Fibroblast of lung (primary cell): ENCODE measurements around the gene KIF16B. TPM values are rescaled to one million over a fixed set of nuclear protein-coding genes. Genes with fewer than 3 reads are reported as not detected.

ENCODE experiments used
- DNase-seq, 2 donors: peaks; one replicate each; pipeline versions ENCODE4 v3.0.0 to v3.0.0-alpha.2; 2010; ENCODE audit warnings: low read depth in 2 of 2
- H2AFZ ChIP-seq: 2 replicates; pipeline ENCODE4 v1.5.1; 2012; ENCODE audit warnings: low read length, control low read depth, inconsistent platforms
- H3K27ac ChIP-seq: 2 replicates; pipeline ENCODE4 v1.5.1; 2011; ENCODE audit warnings: low read length, control low read depth; ENCODE audit not compliant: insufficient read depth
- H3K27me3 ChIP-seq: 2 replicates; pipeline ENCODE4 v1.5.1; 2011; ENCODE audit warnings: mild to moderate bottlenecking, low read length; ENCODE audit not compliant: control insufficient read depth, insufficient read depth
- H3K36me3 ChIP-seq: 2 replicates; pipeline ENCODE4 v1.5.1; 2011; ENCODE audit warnings: low read length; ENCODE audit not compliant: control insufficient read depth, insufficient read depth
- H3K4me1 ChIP-seq: 2 replicates; pipeline ENCODE4 v1.5.1; 2011; ENCODE audit warnings: low read length; ENCODE audit not compliant: control insufficient read depth, insufficient read depth; ENCODE audit errors: extremely low read depth
- H3K4me2 ChIP-seq: 2 replicates; pipeline ENCODE4 v1.5.1; 2011; ENCODE audit warnings: low read length, control low read depth; ENCODE audit not compliant: insufficient read depth; ENCODE audit errors: extremely low read depth
- H3K4me3 ChIP-seq, 4 experiments: fragments of 200-600 bp in 1 of 4; sonication (generic) in 1 of 4; replicated peaks in 1 of 4; 2 replicates each; pipeline ENCODE4 v1.5.1; 2011 to 2016; ENCODE audit warnings: low read length in 4 of 4, low read depth in 3 of 4, mild to moderate bottlenecking in 3 of 4, control low read depth in 2 of 4, inconsistent platforms in 1 of 4, mixed read lengths in 1 of 4; ENCODE audit not compliant: insufficient read depth in 1 of 4; ENCODE audit errors: control extremely low read depth in 1 of 4
- H3K79me2 ChIP-seq: 2 replicates; pipeline ENCODE4 v1.5.1; 2012; ENCODE audit warnings: mild to moderate bottlenecking, low read length, inconsistent platforms; ENCODE audit not compliant: control insufficient read depth, insufficient read depth
- H3K9ac ChIP-seq: 2 replicates; pipeline ENCODE4 v1.5.1; 2011; ENCODE audit warnings: mild to moderate bottlenecking, low read length, control low read depth; ENCODE audit not compliant: insufficient read depth
- H3K9me3 ChIP-seq: 2 replicates; pipeline ENCODE4 v1.5.1; 2012; ENCODE audit warnings: low read depth, low read length; ENCODE audit not compliant: control insufficient read depth, insufficient read depth
- H4K20me1 ChIP-seq: 2 replicates; pipeline ENCODE4 v1.5.1; 2011; ENCODE audit warnings: low read length; ENCODE audit not compliant: control insufficient read depth, insufficient read depth; ENCODE audit errors: extremely low read depth
- EZH2 ChIP-seq: IDR thresholded peaks from 2 replicates; pipeline ENCODE4 v1.5.1; 2012; ENCODE audit warnings: low read length, control low read depth, mild to moderate bottlenecking; ENCODE audit errors: missing control alignments
- polyA plus RNA-seq, 2 donors: library from polyadenylated mRNA; depleted of rRNA in 1 of 2; stranded (reverse) in 1 of 2; unstranded in 1 of 2; fragments of >200 nt; gene quantifications; 2 replicates each; pipeline ENCODE4 v1.2.1, GENCODE V29; 2011 to 2012; ENCODE audit warnings: missing spikeins in 1 of 2
- total RNA-seq: library from RNA; depleted of rRNA; stranded (reverse); fragments of >200 nt; gene quantifications from 2 replicates; pipeline ENCODE4 v1.2.1, GENCODE V29; 2014
- TF ChIP-seq, protein P1 (sequence below), 2 donors: IDR thresholded peaks in 1 of 2; conservative IDR thresholded peaks in 1 of 2; 1 replicate in 1 of 2; 2 replicates in 1 of 2; pipeline ENCODE4 v1.5.1; 2011 to 2012; ENCODE audit warnings: low read length in 2 of 2, control low read depth in 1 of 2, inconsistent platforms in 1 of 2, low read depth in 1 of 2, mild to moderate bottlenecking in 1 of 2

KIF16B gene
- total and polyA plus RNA-seq, 2 donors (not counting 1 experiment from before 2014, with no cell fraction given): 7.7 to 17.3 TPM

DNA sequence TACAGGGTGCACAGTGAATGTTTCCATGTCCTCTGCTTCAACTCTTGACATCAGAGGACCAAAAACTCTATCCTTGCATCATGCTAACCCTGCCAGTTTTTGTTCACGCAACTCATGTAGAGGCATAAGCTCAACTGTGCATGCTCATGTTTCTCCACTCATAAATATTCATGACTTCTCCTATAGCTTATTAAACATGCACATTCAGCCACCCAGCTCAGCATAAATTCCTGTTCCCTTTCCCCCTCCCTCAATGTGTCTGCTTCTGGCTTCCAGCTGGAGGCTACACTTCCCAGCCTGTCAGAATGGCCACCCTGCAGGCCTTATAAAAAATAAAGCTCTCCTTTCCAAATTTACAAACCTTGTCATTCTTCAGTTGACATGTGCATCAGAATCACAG is 154.6 kb downstream of the KIF16B start:
- H3K4me1 ChIP-seq: no peaks in the 10 kb centered on the region
- no peak for DNase-seq
- no peak overlapping the region for H3K4me2 ChIP-seq
- no peaks in the 10 kb centered on the region for H4K20me1 ChIP-seq
- H3K79me2 ChIP-seq: no peaks in the 10 kb centered on the region
- H3K9me3 ChIP-seq: no peaks in the 10 kb centered on the region
- no peaks in the 10 kb centered on the region for H3K27me3 ChIP-seq
- H2AFZ ChIP-seq: no peak overlapping the region
- TF ChIP-seq, protein P1, sequence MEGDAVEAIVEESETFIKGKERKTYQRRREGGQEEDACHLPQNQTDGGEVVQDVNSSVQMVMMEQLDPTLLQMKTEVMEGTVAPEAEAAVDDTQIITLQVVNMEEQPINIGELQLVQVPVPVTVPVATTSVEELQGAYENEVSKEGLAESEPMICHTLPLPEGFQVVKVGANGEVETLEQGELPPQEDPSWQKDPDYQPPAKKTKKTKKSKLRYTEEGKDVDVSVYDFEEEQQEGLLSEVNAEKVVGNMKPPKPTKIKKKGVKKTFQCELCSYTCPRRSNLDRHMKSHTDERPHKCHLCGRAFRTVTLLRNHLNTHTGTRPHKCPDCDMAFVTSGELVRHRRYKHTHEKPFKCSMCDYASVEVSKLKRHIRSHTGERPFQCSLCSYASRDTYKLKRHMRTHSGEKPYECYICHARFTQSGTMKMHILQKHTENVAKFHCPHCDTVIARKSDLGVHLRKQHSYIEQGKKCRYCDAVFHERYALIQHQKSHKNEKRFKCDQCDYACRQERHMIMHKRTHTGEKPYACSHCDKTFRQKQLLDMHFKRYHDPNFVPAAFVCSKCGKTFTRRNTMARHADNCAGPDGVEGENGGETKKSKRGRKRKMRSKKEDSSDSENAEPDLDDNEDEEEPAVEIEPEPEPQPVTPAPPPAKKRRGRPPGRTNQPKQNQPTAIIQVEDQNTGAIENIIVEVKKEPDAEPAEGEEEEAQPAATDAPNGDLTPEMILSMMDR (conservative IDR thresholded peaks at IDR 0.05 in 1 of 2, IDR thresholded peaks at IDR 0.05 in 1 of 2; ENCODE audit: low read depth in 1 of 2, low read length in 2 of 2): no peak
- no peak for TF ChIP-seq EZH2
- no peak overlapping the region for H3K27ac ChIP-seq
- no peaks in the 10 kb centered on the region for H3K36me3 ChIP-seq
- no peak overlapping the region for H3K9ac ChIP-seq
- H3K4me3 ChIP-seq: no peak overlapping the region

DNA sequence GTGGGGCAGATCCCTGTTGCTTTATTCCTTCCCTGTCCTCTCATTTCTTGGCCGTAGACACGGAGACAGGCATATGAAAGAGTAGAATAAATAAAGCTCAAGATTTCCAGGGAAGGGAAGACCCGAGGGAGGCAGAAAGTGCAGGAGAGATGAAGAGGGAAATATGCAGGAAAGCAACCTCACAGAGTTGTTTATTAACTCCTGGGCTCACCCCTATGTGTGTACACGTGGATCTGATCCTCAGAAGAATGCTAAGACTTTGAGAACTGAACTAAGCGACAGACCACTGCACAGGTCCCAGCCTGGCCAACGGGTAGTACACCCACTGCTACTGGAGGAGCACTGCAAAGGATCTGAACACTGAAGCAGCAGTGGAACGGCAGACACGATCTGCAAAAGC is 156.2 kb downstream of the KIF16B start:
- no peak for DNase-seq
- H2AFZ ChIP-seq: no peak overlapping the region
- no peaks in the 10 kb centered on the region for H3K36me3 ChIP-seq
- H3K9me3 ChIP-seq: no peaks in the 10 kb centered on the region
- no peak overlapping the region for H3K4me2 ChIP-seq
- H3K27me3 ChIP-seq: no peaks in the 10 kb centered on the region
- no peak overlapping the region for H3K27ac ChIP-seq
- no peaks in the 10 kb centered on the region for H3K79me2 ChIP-seq
- H3K9ac ChIP-seq: no peak overlapping the region
- TF ChIP-seq EZH2: no peak
- TF ChIP-seq, protein P1 (conservative IDR thresholded peaks at IDR 0.05 in 1 of 2, IDR thresholded peaks at IDR 0.05 in 1 of 2; ENCODE audit: low read depth in 1 of 2, low read length in 2 of 2): no peak
- H4K20me1 ChIP-seq: no peaks in the 10 kb centered on the region
- H3K4me1 ChIP-seq: no peaks in the 10 kb centered on the region
- H3K4me3 ChIP-seq: no peak overlapping the region

DNA sequence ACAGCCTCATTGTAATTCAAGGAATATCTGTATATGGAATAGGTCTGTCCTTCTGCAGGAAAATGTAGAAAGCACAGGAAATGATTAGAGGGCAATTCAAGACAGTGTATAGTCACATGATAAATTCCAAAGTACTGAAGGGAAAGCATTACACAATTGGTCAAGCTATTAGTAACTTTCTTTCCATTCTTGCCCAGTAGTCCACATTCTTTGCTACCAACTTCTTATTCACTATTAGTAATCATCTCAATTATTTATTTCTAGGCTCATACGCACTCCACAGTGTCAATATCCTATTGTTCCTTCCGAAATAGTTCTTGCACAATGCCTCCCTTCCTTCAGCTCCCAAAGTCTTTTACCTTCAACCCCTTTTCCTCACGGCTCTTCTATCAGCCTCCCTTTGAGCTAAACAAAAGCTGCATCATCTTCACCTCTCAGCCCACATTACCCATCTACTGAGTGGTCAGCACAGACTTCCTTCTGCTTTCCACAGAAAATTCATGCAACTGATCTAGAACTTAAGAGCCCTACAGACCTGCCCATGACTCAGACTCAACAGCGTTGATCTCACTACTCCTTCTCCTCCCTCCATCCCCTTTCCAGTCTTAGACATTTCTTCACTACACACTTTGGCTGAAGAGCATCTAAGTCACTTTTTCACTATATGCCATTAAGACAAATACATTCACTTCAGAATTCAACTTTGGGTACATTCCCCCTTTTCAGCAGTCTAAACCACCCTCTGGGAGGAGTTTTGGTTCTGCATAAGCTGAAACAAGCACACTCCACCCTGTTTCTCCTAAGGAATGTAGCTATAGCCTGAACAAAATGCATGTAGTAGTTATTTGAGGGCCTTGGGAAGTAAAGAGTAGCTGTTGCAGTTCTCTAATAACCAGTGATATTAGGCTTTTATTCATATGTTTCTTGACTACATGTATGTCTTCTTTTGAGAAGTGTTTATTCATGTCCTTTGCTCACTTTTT is 157.9 kb downstream of the KIF16B start:
- H3K79me2 ChIP-seq: no peaks in the 10 kb centered on the region
- no peak overlapping the region for H3K4me3 ChIP-seq
- no peak overlapping the region for H2AFZ ChIP-seq
- H3K9ac ChIP-seq: no peak overlapping the region
- H4K20me1 ChIP-seq: no peaks in the 10 kb centered on the region
- TF ChIP-seq, protein P1 (conservative IDR thresholded peaks at IDR 0.05 in 1 of 2, IDR thresholded peaks at IDR 0.05 in 1 of 2; ENCODE audit: low read depth in 1 of 2, low read length in 2 of 2): no peak
- no peak for TF ChIP-seq EZH2
- H3K9me3 ChIP-seq: no peaks in the 10 kb centered on the region
- H3K4me2 ChIP-seq: no peak overlapping the region
- H3K4me1 ChIP-seq: no peaks in the 10 kb centered on the region
- DNase-seq: peak in 1 of 2 donors; percentile 22
- no peaks in the 10 kb centered on the region for H3K36me3 ChIP-seq
- H3K27me3 ChIP-seq: no peaks in the 10 kb centered on the region
- H3K27ac ChIP-seq: no peak overlapping the region
